ENCODE measurements around the gene CEP104.

- TF ChIP-seq, protein P1, sequence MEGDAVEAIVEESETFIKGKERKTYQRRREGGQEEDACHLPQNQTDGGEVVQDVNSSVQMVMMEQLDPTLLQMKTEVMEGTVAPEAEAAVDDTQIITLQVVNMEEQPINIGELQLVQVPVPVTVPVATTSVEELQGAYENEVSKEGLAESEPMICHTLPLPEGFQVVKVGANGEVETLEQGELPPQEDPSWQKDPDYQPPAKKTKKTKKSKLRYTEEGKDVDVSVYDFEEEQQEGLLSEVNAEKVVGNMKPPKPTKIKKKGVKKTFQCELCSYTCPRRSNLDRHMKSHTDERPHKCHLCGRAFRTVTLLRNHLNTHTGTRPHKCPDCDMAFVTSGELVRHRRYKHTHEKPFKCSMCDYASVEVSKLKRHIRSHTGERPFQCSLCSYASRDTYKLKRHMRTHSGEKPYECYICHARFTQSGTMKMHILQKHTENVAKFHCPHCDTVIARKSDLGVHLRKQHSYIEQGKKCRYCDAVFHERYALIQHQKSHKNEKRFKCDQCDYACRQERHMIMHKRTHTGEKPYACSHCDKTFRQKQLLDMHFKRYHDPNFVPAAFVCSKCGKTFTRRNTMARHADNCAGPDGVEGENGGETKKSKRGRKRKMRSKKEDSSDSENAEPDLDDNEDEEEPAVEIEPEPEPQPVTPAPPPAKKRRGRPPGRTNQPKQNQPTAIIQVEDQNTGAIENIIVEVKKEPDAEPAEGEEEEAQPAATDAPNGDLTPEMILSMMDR (IDR thresholded peaks at IDR 0.05) = no peak
- TF ChIP-seq POLR2A (IDR thresholded peaks at IDR 0.05) = no peak
Measured at GRCh38 chr1:3852091-3852490, 4.9 kb downstream of the CEP104 start.

Measured in heart left ventricle (tissue), 13 donors.